HepG2 (cell line): ENCODE results near the gene HNRNPUL1. TPM values are rescaled to one million over a fixed set of nuclear protein-coding genes. Genes with fewer than 3 reads are reported as not detected.

Source experiments
- FOXK1 ChIP-seq: sonication (generic); formaldehyde crosslinking; IDR thresholded peaks from 2 replicates; pipeline ENCODE4 v1.4.0; 2020; ENCODE audit warnings: low read depth, missing genetic modification reagents, borderline replicate concordance
- HIVEP1 ChIP-seq: sonication (generic); formaldehyde crosslinking; IDR thresholded peaks from 2 replicates; pipeline ENCODE4 v1.4.0; 2020; ENCODE audit warnings: mild to moderate bottlenecking, missing genetic modification reagents
- HNRNPLL ChIP-seq: fragments of 200-400 bp; formaldehyde crosslinking; IDR thresholded peaks from 2 replicates; pipeline ENCODE4 v1.6.1; 2017; ENCODE audit warnings: mild to moderate bottlenecking, low read depth, low read length; ENCODE audit not compliant: poor library complexity, severe bottlenecking
- MIXL1 ChIP-seq: IDR thresholded peaks from 2 replicates; pipeline ENCODE4 v1.6.1; 2016
- MYNN ChIP-seq: sonication (generic); formaldehyde crosslinking; IDR thresholded peaks from 2 replicates; pipeline ENCODE4 v1.4.0; 2020; ENCODE audit warnings: mild to moderate bottlenecking, low read depth, missing genetic modification reagents
- NFRKB ChIP-seq: fragments of 450-650 bp; IDR thresholded peaks from 2 replicates; pipeline ENCODE4 v1.6.1; 2017
- RBFOX2 ChIP-seq: fragments of 200-400 bp; formaldehyde crosslinking; IDR thresholded peaks from 2 replicates; pipeline ENCODE4 v1.6.1; 2017; ENCODE audit warnings: low read depth, mild to moderate bottlenecking, low read length
- RFXAP ChIP-seq: sonication (generic); formaldehyde crosslinking; IDR thresholded peaks from 2 replicates; pipeline ENCODE4 v1.4.0; 2020; ENCODE audit warnings: missing genetic modification reagents, borderline replicate concordance
- TAF15 ChIP-seq: fragments of 200-400 bp; formaldehyde crosslinking; IDR thresholded peaks from one replicate; pipeline ENCODE4 v1.6.1; 2018; ENCODE audit warnings: mild to moderate bottlenecking, low read depth, low read length; ENCODE audit not compliant: poor library complexity, severe bottlenecking
- ZBTB20 ChIP-seq: sonication (generic); formaldehyde crosslinking; IDR thresholded peaks from 2 replicates; pipeline ENCODE4 v1.8.1; 2023; ENCODE audit warnings: missing genetic modification reagents, low read depth, mild to moderate bottlenecking, borderline replicate concordance
- ZC3H4 ChIP-seq: sonication (generic); formaldehyde crosslinking; IDR thresholded peaks from 2 replicates; pipeline ENCODE4 v1.4.0; 2020; ENCODE audit warnings: missing genetic modification reagents, borderline replicate concordance
- ZNF777 ChIP-seq: sonication (generic); formaldehyde crosslinking; IDR thresholded peaks from 2 replicates; pipeline ENCODE4 v1.4.0; 2020; ENCODE audit warnings: missing genetic modification reagents
- polyA plus RNA-seq, 8 experiments: library from polyadenylated mRNA; depleted of rRNA in 3 of 8; stranded (reverse) in 7 of 8; unstranded in 1 of 8; fragments of >200 nt; fragmentation: Illumina TruSeq in 4 of 8; extraction: Trizol in 4 of 8; gene quantifications; 2 replicates each; pipeline versions ENCODE4 v1.2.1 to v1.2.3, GENCODE V29; 2011 to 2016; ENCODE audit warnings: low read depth in 4 of 8, missing spikeins in 1 of 8, mixed read lengths in 1 of 8; ENCODE audit not compliant: insufficient read depth in 1 of 8
- total RNA-seq, 5 experiments: library from RNA; depleted of rRNA; stranded (reverse); fragments of >200 nt; fragmentation: Illumina TruSeq; extraction: Trizol; gene quantifications; 2 replicates each; pipeline ENCODE4 v1.2.3, GENCODE V29; 2016; ENCODE audit warnings: low read depth in 1 of 5
- TF ChIP-seq, protein P1 (sequence below): sonication (generic); formaldehyde crosslinking; IDR thresholded peaks from 2 replicates; pipeline ENCODE4 v1.5.1; 2020; ENCODE audit warnings: mild to moderate bottlenecking, missing genetic modification reagents
- TF ChIP-seq, protein P2 (sequence below): conservative IDR thresholded peaks from 2 replicates; pipeline ENCODE4 v1.6.1; 2018; ENCODE audit warnings: missing genetic modification reagents
- TF ChIP-seq, protein P3 (sequence below): sonication (generic); formaldehyde crosslinking; conservative IDR thresholded peaks from 2 replicates; pipeline ENCODE4 v1.4.0; 2020; ENCODE audit warnings: missing genetic modification reagents
- TF ChIP-seq, protein P4 (sequence below): sonication (generic); formaldehyde crosslinking; IDR thresholded peaks from 2 replicates; pipeline ENCODE4 v1.4.0; 2020; ENCODE audit warnings: missing genetic modification reagents
- TF ChIP-seq, protein P5 (sequence below): sonication (generic); formaldehyde crosslinking; IDR thresholded peaks from 2 replicates; pipeline ENCODE4 v1.4.0; 2020; ENCODE audit warnings: missing genetic modification reagents, mild to moderate bottlenecking, borderline replicate concordance

The HNRNPUL1 gene
- total and polyA plus RNA-seq, 2 of the 13 experiments (the other 11 are each of a cell fraction or from before 2014, with no cell fraction given), result 30.9 to 81.7 TPM

DNA sequence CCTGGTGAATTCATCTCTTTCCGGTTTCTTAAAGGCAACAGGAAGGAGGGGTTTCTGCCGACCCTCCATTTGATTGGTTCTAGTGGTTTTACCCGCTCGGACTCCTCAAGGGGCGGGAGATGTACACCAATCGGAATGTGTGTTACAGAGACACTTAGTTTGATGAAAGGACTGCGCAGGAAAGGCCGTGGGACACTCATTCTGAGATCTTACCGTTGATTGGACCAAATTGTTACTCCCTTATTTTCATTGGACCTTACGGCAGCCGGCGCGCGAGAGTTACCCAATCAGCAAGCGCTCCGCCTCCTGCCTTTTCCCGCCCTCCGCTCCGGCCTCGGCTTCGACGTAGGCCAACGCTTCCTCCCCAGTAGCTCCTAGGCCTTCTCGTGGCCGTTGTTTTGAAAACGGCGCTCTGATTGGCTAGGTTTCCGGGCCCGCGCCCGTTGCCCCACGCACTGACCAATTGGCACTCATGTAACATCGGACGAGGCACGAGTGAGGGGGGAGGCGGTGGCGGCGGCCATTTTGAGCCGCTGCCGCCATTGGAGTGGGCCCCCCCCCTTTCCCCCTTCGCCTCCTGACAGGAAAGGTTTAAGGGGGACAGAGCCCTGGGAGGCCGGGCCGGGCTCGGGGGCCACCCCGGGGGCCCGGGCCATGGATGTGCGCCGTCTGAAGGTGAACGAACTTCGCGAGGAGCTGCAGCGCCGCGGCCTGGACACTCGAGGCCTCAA is at the start of gene HNRNPUL1 (continued):
- TF ChIP-seq, protein P1, sequence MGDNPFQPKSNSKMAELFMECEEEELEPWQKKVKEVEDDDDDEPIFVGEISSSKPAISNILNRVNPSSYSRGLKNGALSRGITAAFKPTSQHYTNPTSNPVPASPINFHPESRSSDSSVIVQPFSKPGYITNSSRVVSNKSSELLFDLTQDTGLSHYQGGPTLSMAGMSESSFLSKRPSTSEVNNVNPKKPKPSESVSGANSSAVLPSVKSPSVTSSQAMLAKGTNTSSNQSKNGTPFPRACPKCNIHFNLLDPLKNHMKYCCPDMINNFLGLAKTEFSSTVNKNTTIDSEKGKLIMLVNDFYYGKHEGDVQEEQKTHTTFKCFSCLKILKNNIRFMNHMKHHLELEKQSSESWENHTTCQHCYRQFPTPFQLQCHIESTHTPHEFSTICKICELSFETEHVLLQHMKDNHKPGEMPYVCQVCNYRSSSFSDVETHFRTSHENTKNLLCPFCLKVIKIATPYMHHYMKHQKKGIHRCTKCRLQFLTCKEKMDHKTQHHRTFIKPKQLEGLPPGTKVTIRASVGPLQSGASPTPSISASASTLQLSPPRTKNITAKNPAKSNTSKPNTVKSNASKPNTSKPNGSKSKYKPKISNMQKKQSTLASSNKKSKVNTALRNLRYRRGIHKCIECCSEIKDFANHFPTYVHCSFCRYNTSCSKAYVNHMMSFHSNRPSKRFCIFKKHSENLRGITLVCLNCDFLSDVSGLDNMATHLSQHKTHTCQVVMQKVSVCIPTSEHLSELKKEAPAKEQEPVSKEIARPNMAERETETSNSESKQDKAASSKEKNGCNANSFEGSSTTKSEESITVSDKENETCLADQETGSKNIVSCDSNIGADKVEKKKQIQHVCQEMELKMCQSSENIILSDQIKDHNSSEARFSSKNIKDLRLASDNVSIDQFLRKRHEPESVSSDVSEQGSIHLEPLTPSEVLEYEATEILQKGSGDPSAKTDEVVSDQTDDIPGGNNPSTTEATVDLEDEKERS (CRISPR knock-in tag), result peak; percentile 87
- TF ChIP-seq ZNF777 (CRISPR knock-in tag), result peak; percentile 25; the same call in 1 of the 2 replicates
- TF ChIP-seq ZBTB20, result no peak
- TF ChIP-seq RBFOX2, result peak; percentile 98
- TF ChIP-seq, protein P2, sequence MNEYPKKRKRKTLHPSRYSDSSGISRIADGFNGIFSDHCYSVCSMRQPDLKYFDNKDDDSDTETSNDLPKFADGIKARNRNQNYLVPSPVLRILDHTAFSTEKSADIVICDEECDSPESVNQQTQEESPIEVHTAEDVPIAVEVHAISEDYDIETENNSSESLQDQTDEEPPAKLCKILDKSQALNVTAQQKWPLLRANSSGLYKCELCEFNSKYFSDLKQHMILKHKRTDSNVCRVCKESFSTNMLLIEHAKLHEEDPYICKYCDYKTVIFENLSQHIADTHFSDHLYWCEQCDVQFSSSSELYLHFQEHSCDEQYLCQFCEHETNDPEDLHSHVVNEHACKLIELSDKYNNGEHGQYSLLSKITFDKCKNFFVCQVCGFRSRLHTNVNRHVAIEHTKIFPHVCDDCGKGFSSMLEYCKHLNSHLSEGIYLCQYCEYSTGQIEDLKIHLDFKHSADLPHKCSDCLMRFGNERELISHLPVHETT (CRISPR knock-in tag), result 0 out of 2 replicates have a peak, but pooled peaks have one; percentile 53
- TF ChIP-seq HIVEP1 (CRISPR knock-in tag), result peak; percentile 70; the same call in 1 of the 2 replicates
- peak; percentile 11 for TF ChIP-seq TAF15
- TF ChIP-seq NFRKB, result peak; percentile 99
- TF ChIP-seq, protein P3, sequence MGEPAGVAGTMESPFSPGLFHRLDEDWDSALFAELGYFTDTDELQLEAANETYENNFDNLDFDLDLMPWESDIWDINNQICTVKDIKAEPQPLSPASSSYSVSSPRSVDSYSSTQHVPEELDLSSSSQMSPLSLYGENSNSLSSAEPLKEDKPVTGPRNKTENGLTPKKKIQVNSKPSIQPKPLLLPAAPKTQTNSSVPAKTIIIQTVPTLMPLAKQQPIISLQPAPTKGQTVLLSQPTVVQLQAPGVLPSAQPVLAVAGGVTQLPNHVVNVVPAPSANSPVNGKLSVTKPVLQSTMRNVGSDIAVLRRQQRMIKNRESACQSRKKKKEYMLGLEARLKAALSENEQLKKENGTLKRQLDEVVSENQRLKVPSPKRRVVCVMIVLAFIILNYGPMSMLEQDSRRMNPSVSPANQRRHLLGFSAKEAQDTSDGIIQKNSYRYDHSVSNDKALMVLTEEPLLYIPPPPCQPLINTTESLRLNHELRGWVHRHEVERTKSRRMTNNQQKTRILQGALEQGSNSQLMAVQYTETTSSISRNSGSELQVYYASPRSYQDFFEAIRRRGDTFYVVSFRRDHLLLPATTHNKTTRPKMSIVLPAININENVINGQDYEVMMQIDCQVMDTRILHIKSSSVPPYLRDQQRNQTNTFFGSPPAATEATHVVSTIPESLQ (CRISPR knock-in tag), result 0 out of 2 replicates have a peak, but pooled peaks have one; percentile 56
- TF ChIP-seq, protein P4, sequence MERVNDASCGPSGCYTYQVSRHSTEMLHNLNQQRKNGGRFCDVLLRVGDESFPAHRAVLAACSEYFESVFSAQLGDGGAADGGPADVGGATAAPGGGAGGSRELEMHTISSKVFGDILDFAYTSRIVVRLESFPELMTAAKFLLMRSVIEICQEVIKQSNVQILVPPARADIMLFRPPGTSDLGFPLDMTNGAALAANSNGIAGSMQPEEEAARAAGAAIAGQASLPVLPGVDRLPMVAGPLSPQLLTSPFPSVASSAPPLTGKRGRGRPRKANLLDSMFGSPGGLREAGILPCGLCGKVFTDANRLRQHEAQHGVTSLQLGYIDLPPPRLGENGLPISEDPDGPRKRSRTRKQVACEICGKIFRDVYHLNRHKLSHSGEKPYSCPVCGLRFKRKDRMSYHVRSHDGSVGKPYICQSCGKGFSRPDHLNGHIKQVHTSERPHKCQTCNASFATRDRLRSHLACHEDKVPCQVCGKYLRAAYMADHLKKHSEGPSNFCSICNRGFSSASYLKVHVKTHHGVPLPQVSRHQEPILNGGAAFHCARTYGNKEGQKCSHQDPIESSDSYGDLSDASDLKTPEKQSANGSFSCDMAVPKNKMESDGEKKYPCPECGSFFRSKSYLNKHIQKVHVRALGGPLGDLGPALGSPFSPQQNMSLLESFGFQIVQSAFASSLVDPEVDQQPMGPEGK (CRISPR knock-in tag), result peak; percentile 98
- TF ChIP-seq, protein P5, sequence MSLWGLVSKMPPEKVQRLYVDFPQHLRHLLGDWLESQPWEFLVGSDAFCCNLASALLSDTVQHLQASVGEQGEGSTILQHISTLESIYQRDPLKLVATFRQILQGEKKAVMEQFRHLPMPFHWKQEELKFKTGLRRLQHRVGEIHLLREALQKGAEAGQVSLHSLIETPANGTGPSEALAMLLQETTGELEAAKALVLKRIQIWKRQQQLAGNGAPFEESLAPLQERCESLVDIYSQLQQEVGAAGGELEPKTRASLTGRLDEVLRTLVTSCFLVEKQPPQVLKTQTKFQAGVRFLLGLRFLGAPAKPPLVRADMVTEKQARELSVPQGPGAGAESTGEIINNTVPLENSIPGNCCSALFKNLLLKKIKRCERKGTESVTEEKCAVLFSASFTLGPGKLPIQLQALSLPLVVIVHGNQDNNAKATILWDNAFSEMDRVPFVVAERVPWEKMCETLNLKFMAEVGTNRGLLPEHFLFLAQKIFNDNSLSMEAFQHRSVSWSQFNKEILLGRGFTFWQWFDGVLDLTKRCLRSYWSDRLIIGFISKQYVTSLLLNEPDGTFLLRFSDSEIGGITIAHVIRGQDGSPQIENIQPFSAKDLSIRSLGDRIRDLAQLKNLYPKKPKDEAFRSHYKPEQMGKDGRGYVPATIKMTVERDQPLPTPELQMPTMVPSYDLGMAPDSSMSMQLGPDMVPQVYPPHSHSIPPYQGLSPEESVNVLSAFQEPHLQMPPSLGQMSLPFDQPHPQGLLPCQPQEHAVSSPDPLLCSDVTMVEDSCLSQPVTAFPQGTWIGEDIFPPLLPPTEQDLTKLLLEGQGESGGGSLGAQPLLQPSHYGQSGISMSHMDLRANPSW, result no peak
- TF ChIP-seq HNRNPLL, result peak; percentile 94
- TF ChIP-seq MIXL1, result peak; percentile 29
- peak; percentile 75 for TF ChIP-seq RFXAP
- TF ChIP-seq MYNN (CRISPR knock-in tag), result peak; percentile 77; the same call in 1 of the 2 replicates
- TF ChIP-seq ZC3H4, result peak; percentile 92; the same call in 1 of the 2 replicates
- TF ChIP-seq FOXK1 (CRISPR knock-in tag), result peak; percentile 87; the same call in 1 of the 2 replicates
